K562 (cell line): ENCODE measurements around the gene UQCRH. TPM values are rescaled to one million over a fixed set of nuclear protein-coding genes. Genes with fewer than 3 reads are reported as not detected.

Experiments
- ATF1 ChIP-seq, 2 experiments: fragments of 450-650 bp in 1 of 2; IDR thresholded peaks; 2 replicates each; pipeline ENCODE4 v1.6.1; 2016; ENCODE audit warnings: missing compliant biosample characterization in 1 of 2, missing genetic modification characterization in 1 of 2
- BCOR ChIP-seq: fragments of 450-650 bp; IDR thresholded peaks from 2 replicates; pipeline ENCODE4 v1.6.1; 2016
- CHCHD3 ChIP-seq: fragments of 250-450 bp; sonication (Bioruptor Pico); IDR thresholded peaks from 2 replicates; pipeline ENCODE4 v2.1.2; 2022; ENCODE audit warnings: mild to moderate bottlenecking
- JUN ChIP-seq, 2 experiments: sonication (generic) in 1 of 2; formaldehyde crosslinking in 1 of 2; IDR thresholded peaks; 2 replicates each; pipeline versions ENCODE4 v1.6.1 to v1.8.0; 2012 to 2022; ENCODE audit warnings: borderline replicate concordance in 2 of 2, mild to moderate bottlenecking in 2 of 2, improper control_type of control experiment in 1 of 2, low read depth in 1 of 2, low read length in 1 of 2, missing genetic modification reagents in 1 of 2
- TOE1 ChIP-seq, 2 experiments: fragments of 450-650 bp in 1 of 2; sonication (generic) in 1 of 2; formaldehyde crosslinking in 1 of 2; IDR thresholded peaks; 2 replicates each; pipeline versions ENCODE4 v1.7.1 to v1.8.0; 2016 to 2022; ENCODE audit warnings: borderline replicate concordance in 2 of 2, mild to moderate bottlenecking in 2 of 2, antibody characterized with exemption in 1 of 2, inconsistent platforms in 1 of 2, low read depth in 1 of 2, missing genetic modification reagents in 1 of 2, moderate library complexity in 1 of 2
- XRCC5 ChIP-seq: fragments of 200-400 bp; formaldehyde crosslinking; IDR thresholded peaks from 2 replicates; pipeline ENCODE4 v1.6.1; 2017; ENCODE audit warnings: low read depth, mild to moderate bottlenecking, low read length
- ZNF263 ChIP-seq: sonication (generic); formaldehyde crosslinking; IDR thresholded peaks from 2 replicates; pipeline ENCODE4 v1.8.0; 2022; ENCODE audit warnings: mild to moderate bottlenecking, missing genetic modification reagents, borderline replicate concordance
- ZNF589 ChIP-seq: fragments of 200-800 bp; sonication (Bioruptor generic); IDR thresholded peaks from 2 replicates; pipeline ENCODE4 v1.6.1; 2016; ENCODE audit warnings: low read depth, missing genetic modification characterization, missing compliant biosample characterization
- polyA plus RNA-seq, 8 experiments: library from polyadenylated mRNA; depleted of rRNA in 4 of 8; stranded (reverse) in 5 of 8; unstranded in 3 of 8; fragments of >200 nt; fragmentation: Nextera tagmentation in 2 of 8; fragmentation: Illumina TruSeq in 1 of 8; extraction: Ambion mirVana in 2 of 8; extraction: Trizol in 1 of 8; gene quantifications; 2 replicates each; pipeline versions ENCODE4 v1.2.1 to v1.2.3, GENCODE V29; 2011 to 2014; ENCODE audit warnings: inconsistent platforms in 1 of 8, missing spikeins in 1 of 8
- total RNA-seq, 7 experiments: library from RNA; depleted of rRNA in 6 of 7; stranded (reverse); fragments of >200 nt in 6 of 7; fragmentation: Illumina TruSeq in 2 of 7; extraction: Trizol in 2 of 7; gene quantifications; 2 replicates each; pipeline versions ENCODE4 v1.2.1 to v1.2.3, GENCODE V29; 2011 to 2021; ENCODE audit warnings: low replicate concordance in 1 of 7
- TF ChIP-seq, protein P1 (sequence below): sonication (generic); formaldehyde crosslinking; IDR thresholded peaks from 2 replicates; pipeline ENCODE4 v1.9.0; 2022; ENCODE audit warnings: mild to moderate bottlenecking, missing genetic modification reagents
- TF ChIP-seq, protein P2 (sequence below), 2 experiments: fragments of 450-650 bp; IDR thresholded peaks; 2 replicates each; pipeline ENCODE4 v1.6.1; 2016
- TF ChIP-seq, protein P3 (sequence below): sonication (generic); formaldehyde crosslinking; IDR thresholded peaks from 2 replicates; pipeline ENCODE4 v1.8.1; 2023; ENCODE audit warnings: mild to moderate bottlenecking, missing genetic modification reagents, moderate library complexity
- TF ChIP-seq, protein P4 (sequence below): fragments of 450-650 bp; formaldehyde crosslinking; IDR thresholded peaks from 2 replicates; pipeline ENCODE4 v1.4.0; 2020; ENCODE audit warnings: mild to moderate bottlenecking, moderate library complexity

The UQCRH gene
- total and polyA plus RNA-seq, 9 of the 15 experiments (the other 6 are each of a cell fraction or from before 2014, with no cell fraction given) = 1,267 to 5,184 (median 2,410) TPM

DNA sequence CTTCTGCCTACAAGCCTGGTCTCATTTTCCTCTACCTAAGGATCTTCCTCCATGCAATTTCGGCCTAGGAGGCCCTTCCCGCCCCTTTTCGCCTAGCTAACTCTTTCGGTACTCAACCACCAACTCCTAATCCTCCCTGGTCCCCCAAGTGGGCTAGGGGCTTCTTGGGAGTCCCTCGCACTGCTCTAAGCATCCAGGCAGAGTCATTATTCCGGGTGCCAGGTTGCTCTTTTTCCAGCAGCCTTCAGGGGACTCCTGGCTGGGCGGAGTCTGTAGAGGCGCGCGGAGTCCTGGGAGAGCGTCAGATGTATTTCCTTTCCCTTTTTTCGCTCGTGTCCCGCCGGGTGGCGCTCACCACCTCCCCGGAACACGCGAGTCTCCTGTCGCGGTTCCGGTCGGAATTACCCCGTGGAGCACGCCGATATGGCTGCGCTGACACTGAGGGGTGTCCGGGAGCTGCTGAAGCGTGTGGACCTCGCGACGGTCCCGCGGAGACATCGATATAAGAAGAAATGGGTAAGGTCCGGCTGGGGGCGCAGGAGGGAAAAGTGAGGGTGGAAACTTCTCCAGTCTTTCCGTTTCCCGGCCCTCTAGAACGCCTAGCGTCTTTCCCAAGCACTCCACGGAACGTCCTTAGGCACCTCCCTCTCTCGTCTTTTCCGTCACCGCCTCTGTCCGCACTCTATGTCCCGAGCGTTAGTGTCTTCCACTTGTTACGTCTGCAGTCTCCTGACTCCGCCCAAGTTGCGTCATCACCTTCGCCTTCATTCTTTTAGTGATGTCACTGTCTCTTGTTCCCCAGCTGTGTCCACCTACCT lies 37.1 kb downstream of the UQCRH start, which contains the start of gene NSUN4 (continued):
- peak; percentile 75 for TF ChIP-seq TOE1 (IDR thresholded peaks at IDR 0.05; ENCODE audit: borderline replicate concordance)
- peak; percentile 82; the same call in 1 of the 2 replicates for TF ChIP-seq TOE1 (CRISPR knock-in tag; IDR thresholded peaks at IDR 0.05; ENCODE audit: borderline replicate concordance, low read depth)
- TF ChIP-seq, protein P1, sequence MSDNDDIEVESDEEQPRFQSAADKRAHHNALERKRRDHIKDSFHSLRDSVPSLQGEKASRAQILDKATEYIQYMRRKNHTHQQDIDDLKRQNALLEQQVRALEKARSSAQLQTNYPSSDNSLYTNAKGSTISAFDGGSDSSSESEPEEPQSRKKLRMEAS = peak; percentile 95
- TF ChIP-seq JUN (IDR thresholded peaks at IDR 0.05; ENCODE audit: borderline replicate concordance, low read depth, low read length) = peak; percentile 65
- no peak for TF ChIP-seq JUN (CRISPR knock-in tag; IDR thresholded peaks at IDR 0.05; ENCODE audit: borderline replicate concordance)
- peak; percentile 42 for TF ChIP-seq BCOR
- TF ChIP-seq, protein P2, sequence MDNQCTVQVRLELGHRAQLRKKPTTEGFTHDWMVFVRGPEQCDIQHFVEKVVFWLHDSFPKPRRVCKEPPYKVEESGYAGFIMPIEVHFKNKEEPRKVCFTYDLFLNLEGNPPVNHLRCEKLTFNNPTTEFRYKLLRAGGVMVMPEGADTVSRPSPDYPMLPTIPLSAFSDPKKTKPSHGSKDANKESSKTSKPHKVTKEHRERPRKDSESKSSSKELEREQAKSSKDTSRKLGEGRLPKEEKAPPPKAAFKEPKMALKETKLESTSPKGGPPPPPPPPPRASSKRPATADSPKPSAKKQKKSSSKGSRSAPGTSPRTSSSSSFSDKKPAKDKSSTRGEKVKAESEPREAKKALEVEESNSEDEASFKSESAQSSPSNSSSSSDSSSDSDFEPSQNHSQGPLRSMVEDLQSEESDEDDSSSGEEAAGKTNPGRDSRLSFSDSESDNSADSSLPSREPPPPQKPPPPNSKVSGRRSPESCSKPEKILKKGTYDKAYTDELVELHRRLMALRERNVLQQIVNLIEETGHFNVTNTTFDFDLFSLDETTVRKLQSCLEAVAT (IDR thresholded peaks at IDR 0.05) = 0 out of 4 replicates have a peak, but pooled peaks of 1 of the 2 experiments have one; percentile 73
- peak; percentile 71; the same call in 1 of the 2 replicates for TF ChIP-seq ZNF263 (CRISPR knock-in tag)
- no peak; the same call in 1 of the 2 replicates for TF ChIP-seq CHCHD3 (CRISPR knock-in tag)
- TF ChIP-seq, protein P3, sequence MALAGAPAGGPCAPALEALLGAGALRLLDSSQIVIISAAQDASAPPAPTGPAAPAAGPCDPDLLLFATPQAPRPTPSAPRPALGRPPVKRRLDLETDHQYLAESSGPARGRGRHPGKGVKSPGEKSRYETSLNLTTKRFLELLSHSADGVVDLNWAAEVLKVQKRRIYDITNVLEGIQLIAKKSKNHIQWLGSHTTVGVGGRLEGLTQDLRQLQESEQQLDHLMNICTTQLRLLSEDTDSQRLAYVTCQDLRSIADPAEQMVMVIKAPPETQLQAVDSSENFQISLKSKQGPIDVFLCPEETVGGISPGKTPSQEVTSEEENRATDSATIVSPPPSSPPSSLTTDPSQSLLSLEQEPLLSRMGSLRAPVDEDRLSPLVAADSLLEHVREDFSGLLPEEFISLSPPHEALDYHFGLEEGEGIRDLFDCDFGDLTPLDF = peak; percentile 70; the same call in 1 of the 2 replicates
- TF ChIP-seq, protein P4, sequence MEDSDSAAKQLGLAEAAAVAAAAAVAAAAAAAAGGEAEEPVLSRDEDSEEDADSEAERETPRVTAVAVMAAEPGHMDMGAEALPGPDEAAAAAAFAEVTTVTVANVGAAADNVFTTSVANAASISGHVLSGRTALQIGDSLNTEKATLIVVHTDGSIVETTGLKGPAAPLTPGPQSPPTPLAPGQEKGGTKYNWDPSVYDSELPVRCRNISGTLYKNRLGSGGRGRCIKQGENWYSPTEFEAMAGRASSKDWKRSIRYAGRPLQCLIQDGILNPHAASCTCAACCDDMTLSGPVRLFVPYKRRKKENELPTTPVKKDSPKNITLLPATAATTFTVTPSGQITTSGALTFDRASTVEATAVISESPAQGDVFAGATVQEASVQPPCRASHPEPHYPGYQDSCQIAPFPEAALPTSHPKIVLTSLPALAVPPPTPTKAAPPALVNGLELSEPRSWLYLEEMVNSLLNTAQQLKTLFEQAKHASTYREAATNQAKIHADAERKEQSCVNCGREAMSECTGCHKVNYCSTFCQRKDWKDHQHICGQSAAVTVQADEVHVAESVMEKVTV = no peak
- TF ChIP-seq ZNF589 (CRISPR knock-in tag) = peak; percentile 86; the same call in 1 of the 2 replicates
- peak; percentile 95 for TF ChIP-seq XRCC5
- TF ChIP-seq ATF1 (CRISPR knock-in tag; IDR thresholded peaks at IDR 0.05) = peak; percentile 76
- TF ChIP-seq ATF1 (tag; IDR thresholded peaks at IDR 0.05) = peak; percentile 99
